Uterus (tissue), 4 donors: ENCODE measurements around the gene FAIM2. TPM values are rescaled to one million over a fixed set of nuclear protein-coding genes. Genes with fewer than 3 reads are reported as not detected.
A peak's percentile ranks its signal among the peaks of the same experiment; 100 is the strongest.

ENCODE experiments used
- DNase-seq, 2 donors: peaks; one replicate each; pipeline ENCODE4 v3.0.0-alpha.2; 2019 to 2020
- H3K27ac ChIP-seq, 2 donors: fragments of 200-600 bp; sonication (generic); 1 replicate in 1 of 2; 2 replicates in 1 of 2; pipeline ENCODE4 v1.5.1; 2016 to 2018
- H3K27me3 ChIP-seq, 2 donors: fragments of 200-600 bp; sonication (generic); one replicate each; pipeline ENCODE4 v1.5.1; 2018 to 2019; ENCODE audit warnings: control low read depth in 1 of 2
- H3K36me3 ChIP-seq, 2 donors: fragments of 200-600 bp; sonication (generic); one replicate each; pipeline ENCODE4 v1.5.1; 2019; ENCODE audit warnings: control low read depth in 1 of 2
- H3K4me1 ChIP-seq, 2 donors: fragments of 200-600 bp; sonication (generic); one replicate each; pipeline ENCODE4 v1.5.1; 2018 to 2019; ENCODE audit warnings: control low read depth in 1 of 2
- H3K4me3 ChIP-seq, 2 donors: fragments of 200-600 bp; sonication (generic); 1 replicate in 1 of 2; 2 replicates in 1 of 2; pipeline ENCODE4 v1.5.1; 2018 to 2019; ENCODE audit warnings: mild to moderate bottlenecking in 1 of 2
- H3K9me3 ChIP-seq, 2 donors: fragments of 200-600 bp; sonication (generic); one replicate each; pipeline ENCODE4 v1.5.1; 2019; ENCODE audit warnings: control low read depth in 1 of 2
- POLR2A ChIP-seq, 2 donors: fragments of 450-650 bp; IDR thresholded peaks; one replicate each; pipeline ENCODE4 v1.6.1; 2016; ENCODE audit warnings: antibody characterized with exemption in 2 of 2, mild to moderate bottlenecking in 1 of 2, moderate library complexity in 1 of 2
- intact Hi-C: fragments of 100-400 bp; cut with DNase I; formaldehyde crosslinking; loops from one replicate; pipeline ENCODE4 v1.15.1; 2023; ENCODE audit warnings: low total_unique reads
- total RNA-seq, 4 donors: library from RNA; depleted of rRNA in 3 of 4; stranded (reverse); fragments of >200 nt in 3 of 4; gene quantifications; one replicate each; pipeline versions ENCODE4 v1.1.0 to v1.2.4, GENCODE V29; 2014 to 2023
- TF ChIP-seq, protein P1 (sequence below), 4 experiments: fragments of 200-600 bp in 2 of 4; fragments of 450-650 bp in 2 of 4; sonication (generic) in 2 of 4; IDR thresholded peaks; one replicate each; pipeline ENCODE4 v1.5.1; 2016 to 2019; ENCODE audit warnings: antibody characterized with exemption in 4 of 4, mild to moderate bottlenecking in 2 of 4, moderate library complexity in 1 of 4
- donor health status: DM: yes; HTN: yes; CAD: no.

Gene FAIM2
- total RNA-seq, 4 donors from 2014 or later, result 1.0 to 11.9 (median 5.5) TPM

DNA sequence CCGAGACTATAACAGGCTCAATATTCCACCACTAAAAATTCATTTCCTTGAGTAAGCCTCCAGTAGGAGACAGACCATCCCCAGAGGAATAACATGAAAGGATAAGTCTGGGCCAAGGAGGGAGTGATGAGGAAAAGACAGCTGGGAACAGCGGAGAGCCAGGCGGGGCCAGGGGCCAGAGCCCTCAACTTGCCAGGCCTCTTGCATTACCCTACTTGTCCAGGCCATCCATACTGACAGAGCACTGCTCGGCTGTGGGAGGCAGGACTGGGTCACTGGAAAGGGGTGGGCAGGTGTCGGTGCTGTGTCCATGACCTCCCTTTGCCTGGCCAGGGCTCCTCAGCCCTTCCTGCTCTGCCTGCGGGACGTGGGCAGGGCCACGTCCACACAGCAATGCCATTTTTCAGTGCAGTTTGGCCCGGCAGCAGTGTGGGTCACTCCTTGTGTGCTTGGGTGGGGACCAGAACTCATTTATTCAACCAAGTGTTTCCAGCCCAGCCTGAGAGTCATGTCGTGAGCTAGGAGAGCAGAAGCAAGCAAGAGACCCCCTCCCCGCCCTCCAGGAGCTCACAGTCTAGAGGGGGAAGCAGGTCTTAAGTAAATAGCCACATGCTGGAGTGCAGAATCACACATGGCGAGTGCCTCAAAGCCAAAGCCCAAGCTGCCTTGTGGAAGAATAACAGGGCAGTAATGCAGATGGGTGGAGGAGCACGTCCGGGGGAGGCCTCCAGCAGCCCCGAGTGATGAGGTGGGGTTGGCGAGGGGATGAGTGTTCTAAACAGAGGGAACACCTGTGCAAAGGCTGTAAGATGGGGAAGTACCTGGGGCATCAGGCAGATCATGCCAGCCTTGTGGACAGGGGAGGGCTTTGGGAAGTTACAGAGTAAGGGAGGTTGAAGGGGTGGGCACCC, 8.9 kb upstream of the FAIM2 start:
- Histone ChIP-seq H3K4me1 (no peaks in the 10 kb centered on the region), H3K4me3 (no peak overlapping the region), H3K27me3 (no peaks in the 10 kb centered on the region), H3K36me3 (no peaks in the 10 kb centered on the region), H3K9me3 (no peaks in the 10 kb centered on the region), H3K27ac (no peak overlapping the region)
- intact Hi-C loops, result no loop called here
- peak; percentile 6 to 34 for DNase-seq
- no peak for TF ChIP-seq POLR2A (IDR thresholded peaks at IDR 0.05)
- TF ChIP-seq, protein P1, sequence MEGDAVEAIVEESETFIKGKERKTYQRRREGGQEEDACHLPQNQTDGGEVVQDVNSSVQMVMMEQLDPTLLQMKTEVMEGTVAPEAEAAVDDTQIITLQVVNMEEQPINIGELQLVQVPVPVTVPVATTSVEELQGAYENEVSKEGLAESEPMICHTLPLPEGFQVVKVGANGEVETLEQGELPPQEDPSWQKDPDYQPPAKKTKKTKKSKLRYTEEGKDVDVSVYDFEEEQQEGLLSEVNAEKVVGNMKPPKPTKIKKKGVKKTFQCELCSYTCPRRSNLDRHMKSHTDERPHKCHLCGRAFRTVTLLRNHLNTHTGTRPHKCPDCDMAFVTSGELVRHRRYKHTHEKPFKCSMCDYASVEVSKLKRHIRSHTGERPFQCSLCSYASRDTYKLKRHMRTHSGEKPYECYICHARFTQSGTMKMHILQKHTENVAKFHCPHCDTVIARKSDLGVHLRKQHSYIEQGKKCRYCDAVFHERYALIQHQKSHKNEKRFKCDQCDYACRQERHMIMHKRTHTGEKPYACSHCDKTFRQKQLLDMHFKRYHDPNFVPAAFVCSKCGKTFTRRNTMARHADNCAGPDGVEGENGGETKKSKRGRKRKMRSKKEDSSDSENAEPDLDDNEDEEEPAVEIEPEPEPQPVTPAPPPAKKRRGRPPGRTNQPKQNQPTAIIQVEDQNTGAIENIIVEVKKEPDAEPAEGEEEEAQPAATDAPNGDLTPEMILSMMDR (IDR thresholded peaks at IDR 0.05), result no peak

- H3K27ac ChIP-seq, result no peak overlapping the region
- TF ChIP-seq, protein P1 (IDR thresholded peaks at IDR 0.05), result no peak
- no peak for TF ChIP-seq POLR2A (IDR thresholded peaks at IDR 0.05)
- intact Hi-C loops, result no loop called here
- no peaks in the 10 kb centered on the region for H3K36me3 ChIP-seq
- H3K4me1 ChIP-seq, result no peaks in the 10 kb centered on the region
- H3K4me3 ChIP-seq, result no peak overlapping the region
- no peak for DNase-seq
- no peaks in the 10 kb centered on the region for H3K9me3 ChIP-seq
- no peaks in the 10 kb centered on the region for H3K27me3 ChIP-seq
Measured at GRCh38 chr12:49911213-49911605, 7.5 kb upstream of the FAIM2 start.

DNA sequence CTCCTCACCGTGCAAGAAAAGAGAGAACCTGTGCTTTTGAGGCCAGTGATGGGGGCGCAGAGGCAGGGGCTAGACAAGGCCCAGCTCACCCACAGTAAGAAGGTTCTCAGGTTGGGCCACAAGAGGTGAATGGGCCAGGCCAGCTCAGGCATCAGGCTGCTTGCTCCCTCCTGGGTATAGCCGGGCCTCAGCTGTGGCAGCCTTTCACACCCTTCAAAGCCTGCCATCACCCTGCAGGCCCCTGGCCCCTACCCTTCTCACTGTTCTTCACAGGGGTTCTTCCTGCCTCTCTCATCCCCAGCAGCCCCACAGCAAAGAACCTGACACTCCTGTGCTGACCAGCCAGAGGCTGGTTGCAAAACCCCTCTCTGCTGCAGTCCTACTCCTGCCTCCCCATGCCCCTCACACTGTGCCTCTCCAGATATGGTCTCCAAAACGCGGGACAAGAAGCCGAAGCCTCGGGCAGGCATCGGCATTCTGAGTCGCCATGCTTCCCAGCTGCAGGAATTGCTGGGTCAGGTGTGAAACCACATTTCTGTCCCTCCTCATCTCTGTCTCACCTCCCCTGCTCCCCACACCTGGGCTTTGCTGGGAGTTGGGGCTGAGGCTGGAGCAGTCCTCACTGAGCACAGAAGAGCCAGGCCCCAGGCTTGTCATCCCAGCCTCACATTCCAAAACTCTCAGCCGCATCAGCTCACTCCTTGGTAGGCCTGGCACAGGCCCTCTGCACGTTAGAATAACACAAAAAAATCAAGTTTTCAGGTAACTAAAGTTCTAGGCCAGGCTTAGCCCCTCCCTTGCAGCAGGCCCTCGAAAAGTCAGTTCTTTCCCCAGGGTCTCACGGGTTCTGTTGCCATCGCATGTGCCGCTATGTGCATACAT, 6.9 kb upstream of the FAIM2 start:
- no peak for TF ChIP-seq POLR2A (IDR thresholded peaks at IDR 0.05)
- TF ChIP-seq, protein P1 (IDR thresholded peaks at IDR 0.05), result no peak
- Histone ChIP-seq H3K9me3 (no peaks in the 10 kb centered on the region), H3K4me3 (no peak overlapping the region), H3K4me1 (no peaks in the 10 kb centered on the region), H3K27me3 (no peaks in the 10 kb centered on the region), H3K36me3 (no peaks in the 10 kb centered on the region), H3K27ac (no peak overlapping the region)
- no peak for DNase-seq
- intact Hi-C loops, result no loop called here

DNA sequence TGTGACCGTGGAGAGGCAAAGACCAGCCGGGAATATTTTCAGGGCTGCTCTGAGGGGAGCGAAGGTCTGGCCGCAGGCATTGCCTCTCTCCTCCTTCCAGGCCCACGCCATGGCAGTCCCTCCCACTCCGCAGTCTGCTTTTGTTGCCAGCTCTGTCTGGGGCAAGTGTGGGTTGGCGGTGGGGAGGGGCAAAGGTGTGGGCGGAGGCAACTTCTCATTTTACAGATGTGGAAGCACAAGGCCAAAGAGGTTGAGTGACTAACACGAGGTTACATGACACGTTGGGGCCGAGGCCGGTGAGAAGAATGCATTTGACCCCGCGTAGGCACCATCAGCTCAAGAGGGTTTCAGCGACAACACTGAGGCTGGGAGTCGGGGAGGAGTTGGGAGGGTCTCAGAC, 6.1 kb upstream of the FAIM2 start:
- no peaks in the 10 kb centered on the region for H3K27me3 ChIP-seq
- H3K27ac ChIP-seq, result no peak overlapping the region
- no peaks in the 10 kb centered on the region for H3K9me3 ChIP-seq
- intact Hi-C loops, result no loop called here
- DNase-seq, result peak in 1 of 2 donors; percentile 41
- TF ChIP-seq, protein P1 (IDR thresholded peaks at IDR 0.05), result no peak
- no peak for TF ChIP-seq POLR2A (IDR thresholded peaks at IDR 0.05)
- no peaks in the 10 kb centered on the region for H3K4me1 ChIP-seq
- H3K4me3 ChIP-seq, result no peak overlapping the region
- H3K36me3 ChIP-seq, result no peaks in the 10 kb centered on the region

GRCh38 chr12:49909356-49909755, 5.7 kb upstream of the FAIM2 start:
- DNase-seq, result no peak
- H3K27ac ChIP-seq, result no peak overlapping the region
- no peaks in the 10 kb centered on the region for H3K4me1 ChIP-seq
- no peaks in the 10 kb centered on the region for H3K27me3 ChIP-seq
- no peak for TF ChIP-seq POLR2A (IDR thresholded peaks at IDR 0.05)
- TF ChIP-seq, protein P1 (IDR thresholded peaks at IDR 0.05), result no peak
- H3K9me3 ChIP-seq, result no peaks in the 10 kb centered on the region
- intact Hi-C loops, result no loop called here
- H3K4me3 ChIP-seq, result no peak overlapping the region
- no peaks in the 10 kb centered on the region for H3K36me3 ChIP-seq
